Measurements from ENCODE around the gene CYP27C1.

The CYP27C1 gene

DNA sequence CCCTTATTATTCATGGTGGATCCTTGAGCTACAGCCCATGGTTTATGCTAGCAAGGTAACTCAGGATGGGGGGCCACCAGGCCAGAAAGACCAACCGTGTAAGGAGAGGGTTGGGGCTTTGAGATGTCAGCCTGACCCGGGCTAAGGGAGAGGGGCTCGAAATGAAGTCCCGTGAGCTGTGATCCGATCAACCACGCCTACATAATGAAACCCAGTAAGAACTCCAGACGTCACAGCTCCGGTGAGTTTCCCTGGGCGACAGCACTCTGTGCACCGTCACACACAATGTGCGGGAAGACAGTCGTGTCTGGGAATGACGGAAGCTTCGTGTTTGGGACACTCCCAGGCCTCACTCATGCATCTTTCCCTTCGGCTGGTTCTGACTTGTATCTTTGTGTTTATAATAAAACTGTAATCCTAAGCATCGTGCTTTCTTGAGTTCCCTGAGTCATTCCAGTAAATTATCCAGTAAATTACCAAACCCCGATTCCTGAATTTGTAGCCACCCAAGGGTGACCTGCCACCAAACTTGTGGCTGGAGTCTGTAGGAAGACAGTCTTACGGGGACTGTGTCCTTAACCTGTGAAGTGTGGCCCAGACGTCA, 44.2 kb downstream of the CYP27C1 start:
- no peak for DNase-seq
- Mint-ChIP-seq H3K4me1 (peaks cover 45% of the 10 kb centered on the region), H3K36me3 (ENCODE audit: low read depth) (peaks cover 23% of the 10 kb centered on the region), H3K27me3 (ENCODE audit: low read depth, poor library complexity) (no peaks in the 10 kb centered on the region), H3K27ac (peak overlapping the region; percentile 23), H3K4me3 (no peak overlapping the region), H3K9me3 (peaks cover 23% of the 10 kb centered on the region)
- no peak for TF ChIP-seq CTCF (IDR thresholded peaks at IDR 0.05)

DNA sequence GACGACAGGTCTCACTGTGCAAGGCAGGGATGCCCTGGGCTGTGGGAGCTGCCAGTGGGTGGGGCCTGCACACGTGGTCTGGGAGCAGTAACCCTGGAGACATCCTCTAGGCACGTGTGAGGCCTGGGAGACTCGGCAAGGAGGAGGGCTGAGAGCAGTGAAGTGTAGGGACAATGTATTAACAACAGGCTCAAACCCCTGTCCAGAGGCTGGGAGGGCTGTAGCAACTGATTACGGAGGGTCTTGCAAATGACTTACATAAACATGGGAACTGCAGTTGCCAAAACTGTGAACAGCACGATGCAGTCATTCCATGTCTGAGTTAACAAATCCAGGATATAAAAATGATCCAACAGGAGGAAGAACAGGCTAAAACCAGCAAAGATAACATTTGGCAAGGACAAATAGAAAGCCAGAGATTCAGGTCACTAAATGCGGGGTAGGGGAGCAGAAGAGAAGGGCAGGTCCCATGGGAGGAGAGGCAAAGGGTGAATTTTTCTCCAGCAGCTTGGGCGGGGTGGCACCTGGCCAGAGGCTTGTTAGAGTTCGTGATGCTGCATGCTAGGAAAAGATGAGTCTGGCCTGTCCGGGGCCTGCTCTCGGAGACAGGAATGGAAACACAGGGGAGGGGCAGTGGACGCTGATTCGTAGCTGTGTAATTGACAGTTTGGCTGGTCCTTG, 44.9 kb downstream of the CYP27C1 start:
- H3K9me3 Mint-ChIP-seq: peaks cover 16% of the 10 kb centered on the region
- peaks cover 17% of the 10 kb centered on the region for H3K36me3 Mint-ChIP-seq (ENCODE audit: low read depth)
- TF ChIP-seq CTCF (IDR thresholded peaks at IDR 0.05): no peak
- no peaks in the 10 kb centered on the region for H3K27me3 Mint-ChIP-seq (ENCODE audit: low read depth, poor library complexity)
- peak overlapping the region; percentile 10 for H3K4me3 Mint-ChIP-seq
- peak overlapping the region; percentile 54 for H3K27ac Mint-ChIP-seq
- DNase-seq: peak; percentile 47
- peaks cover 52% of the 10 kb centered on the region for H3K4me1 Mint-ChIP-seq

DNA sequence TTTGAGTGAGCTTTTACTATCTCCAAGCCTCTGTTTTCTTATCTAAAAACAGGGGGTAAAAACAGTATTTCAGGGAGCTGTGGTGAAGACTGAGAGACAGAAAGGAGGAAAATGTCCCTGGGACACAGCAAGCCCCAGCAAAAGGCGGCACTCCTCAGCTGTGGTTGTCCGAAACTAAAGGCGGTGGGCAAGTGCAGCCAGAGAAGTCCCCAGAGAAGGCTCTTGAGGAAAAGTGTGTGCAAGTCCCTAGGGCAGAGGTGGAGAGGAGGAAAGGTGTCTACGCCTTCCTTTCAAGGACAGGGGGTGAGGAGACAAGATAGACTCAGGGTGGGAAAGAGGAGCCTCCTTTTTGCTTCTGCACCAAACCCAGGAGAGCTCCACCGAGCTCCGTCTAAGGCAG, 45.5 kb downstream of the CYP27C1 start:
- no peak for DNase-seq
- no peak for TF ChIP-seq CTCF (IDR thresholded peaks at IDR 0.05)
- peaks cover 11% of the 10 kb centered on the region for H3K36me3 Mint-ChIP-seq (ENCODE audit: low read depth)
- H3K27me3 Mint-ChIP-seq (ENCODE audit: low read depth, poor library complexity): no peaks in the 10 kb centered on the region
- peaks cover 57% of the 10 kb centered on the region for H3K4me1 Mint-ChIP-seq
- peak overlapping the region; percentile 10 for H3K4me3 Mint-ChIP-seq
- H3K27ac Mint-ChIP-seq: peak overlapping the region; percentile 78
- peaks cover 11% of the 10 kb centered on the region for H3K9me3 Mint-ChIP-seq

DNA sequence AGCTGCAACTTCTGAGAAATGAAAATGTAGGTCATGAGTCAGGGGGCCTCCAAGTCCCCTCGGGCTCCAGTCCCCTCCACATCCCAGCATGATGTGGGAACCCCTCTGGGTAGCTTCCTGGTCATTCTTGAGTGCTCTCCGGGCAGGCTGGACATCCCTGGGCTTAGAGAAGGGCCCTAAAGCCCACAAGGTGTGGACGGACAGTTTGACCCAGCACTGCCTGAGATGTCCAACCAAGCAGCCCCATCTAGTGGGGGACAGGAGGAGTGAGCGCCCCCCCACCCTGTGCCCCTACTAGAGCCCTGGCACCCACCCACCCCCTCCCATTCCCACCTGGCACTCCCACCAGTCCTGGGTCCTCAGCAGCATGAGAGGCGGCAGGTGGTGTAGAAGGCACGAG, 46.0 kb downstream of the CYP27C1 start:
- DNase-seq: no peak
- Mint-ChIP-seq H3K27me3 (ENCODE audit: low read depth, poor library complexity) (no peaks in the 10 kb centered on the region), H3K36me3 (ENCODE audit: low read depth) (peaks cover 6% of the 10 kb centered on the region), H3K27ac (no peak overlapping the region), H3K4me1 (peaks cover 62% of the 10 kb centered on the region), H3K9me3 (peaks cover 6% of the 10 kb centered on the region), H3K4me3 (no peak overlapping the region)
- TF ChIP-seq CTCF (IDR thresholded peaks at IDR 0.05): no peak

- H3K4me3 Mint-ChIP-seq: no peak overlapping the region
- H3K27me3 Mint-ChIP-seq (ENCODE audit: low read depth, poor library complexity): no peaks in the 10 kb centered on the region
- no peak for DNase-seq
- TF ChIP-seq CTCF (IDR thresholded peaks at IDR 0.05): no peak
- no peaks in the 10 kb centered on the region for H3K9me3 Mint-ChIP-seq
- peaks cover 62% of the 10 kb centered on the region for H3K4me1 Mint-ChIP-seq
- H3K36me3 Mint-ChIP-seq (ENCODE audit: low read depth): no peaks in the 10 kb centered on the region
- no peak overlapping the region for H3K27ac Mint-ChIP-seq
Measured at GRCh38 chr2:127173057-127173456, 47.0 kb downstream of the CYP27C1 start.

DNA sequence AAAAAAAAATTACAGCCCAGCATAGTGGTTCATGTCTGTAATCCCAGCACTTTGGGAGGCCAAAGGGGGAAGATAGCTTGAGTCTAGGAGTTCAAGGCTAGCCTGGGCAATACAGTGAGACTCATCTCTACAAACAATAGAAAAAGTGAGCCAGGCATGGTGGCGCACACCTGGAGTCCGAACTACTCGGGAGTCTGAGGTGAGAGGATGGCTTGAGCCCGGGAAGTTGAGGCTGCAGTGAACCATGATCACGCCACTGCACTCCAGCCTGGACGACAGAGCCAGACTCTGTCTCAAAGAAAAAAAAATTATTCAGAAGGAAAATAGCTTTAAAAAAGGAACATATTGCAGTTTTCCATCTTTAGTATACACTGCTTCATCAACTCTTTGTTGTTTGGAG, 47.8 kb downstream of the CYP27C1 start:
- no peaks in the 10 kb centered on the region for H3K9me3 Mint-ChIP-seq
- H3K36me3 Mint-ChIP-seq (ENCODE audit: low read depth): no peaks in the 10 kb centered on the region
- H3K27ac Mint-ChIP-seq: no peak overlapping the region
- peaks cover 62% of the 10 kb centered on the region for H3K4me1 Mint-ChIP-seq
- DNase-seq: no peak
- no peaks in the 10 kb centered on the region for H3K27me3 Mint-ChIP-seq (ENCODE audit: low read depth, poor library complexity)
- TF ChIP-seq CTCF (IDR thresholded peaks at IDR 0.05): no peak
- H3K4me3 Mint-ChIP-seq: no peak overlapping the region

Measured in nephron progenitor cell (in vitro differentiated cells).